Ishikawa (cell line): Measurements from ENCODE around the gene ATP6AP1.

Experiments used
- CEBPB ChIP-seq: IDR thresholded peaks from 2 replicates; pipeline ENCODE4 v1.6.1; 2012
- EP300 ChIP-seq: IDR thresholded peaks from 2 replicates; pipeline ENCODE4 v1.6.1; 2012; ENCODE audit warnings: borderline replicate concordance
- FOXM1 ChIP-seq: IDR thresholded peaks from 2 replicates; pipeline ENCODE4 v1.6.1; 2012; ENCODE audit warnings: low read depth, borderline replicate concordance
- NFIC ChIP-seq: IDR thresholded peaks from 2 replicates; pipeline ENCODE4 v1.6.1; 2012
- RAD21 ChIP-seq: IDR thresholded peaks from 2 replicates; pipeline ENCODE4 v1.6.1; 2012; ENCODE audit warnings: low read depth
- TAF1 ChIP-seq: IDR thresholded peaks from 2 replicates; pipeline ENCODE4 v1.6.1; 2012; ENCODE audit warnings: low read depth, mild to moderate bottlenecking
- TCF12 ChIP-seq: IDR thresholded peaks from 2 replicates; pipeline ENCODE4 v1.6.1; 2012; ENCODE audit warnings: low read depth
- YY1 ChIP-seq: IDR thresholded peaks from 2 replicates; pipeline ENCODE4 v1.6.1; 2012; ENCODE audit warnings: low read depth
- ZBTB7A ChIP-seq: IDR thresholded peaks from 2 replicates; pipeline ENCODE4 v1.6.1; 2012; ENCODE audit warnings: low read depth
- TF ChIP-seq, protein P1 (sequence below): IDR thresholded peaks from 2 replicates; pipeline ENCODE4 v1.6.1; 2012; ENCODE audit warnings: low read depth, mild to moderate bottlenecking
- TF ChIP-seq, protein P2 (sequence below): IDR thresholded peaks from 2 replicates; pipeline ENCODE4 v1.6.1; 2012

DNA sequence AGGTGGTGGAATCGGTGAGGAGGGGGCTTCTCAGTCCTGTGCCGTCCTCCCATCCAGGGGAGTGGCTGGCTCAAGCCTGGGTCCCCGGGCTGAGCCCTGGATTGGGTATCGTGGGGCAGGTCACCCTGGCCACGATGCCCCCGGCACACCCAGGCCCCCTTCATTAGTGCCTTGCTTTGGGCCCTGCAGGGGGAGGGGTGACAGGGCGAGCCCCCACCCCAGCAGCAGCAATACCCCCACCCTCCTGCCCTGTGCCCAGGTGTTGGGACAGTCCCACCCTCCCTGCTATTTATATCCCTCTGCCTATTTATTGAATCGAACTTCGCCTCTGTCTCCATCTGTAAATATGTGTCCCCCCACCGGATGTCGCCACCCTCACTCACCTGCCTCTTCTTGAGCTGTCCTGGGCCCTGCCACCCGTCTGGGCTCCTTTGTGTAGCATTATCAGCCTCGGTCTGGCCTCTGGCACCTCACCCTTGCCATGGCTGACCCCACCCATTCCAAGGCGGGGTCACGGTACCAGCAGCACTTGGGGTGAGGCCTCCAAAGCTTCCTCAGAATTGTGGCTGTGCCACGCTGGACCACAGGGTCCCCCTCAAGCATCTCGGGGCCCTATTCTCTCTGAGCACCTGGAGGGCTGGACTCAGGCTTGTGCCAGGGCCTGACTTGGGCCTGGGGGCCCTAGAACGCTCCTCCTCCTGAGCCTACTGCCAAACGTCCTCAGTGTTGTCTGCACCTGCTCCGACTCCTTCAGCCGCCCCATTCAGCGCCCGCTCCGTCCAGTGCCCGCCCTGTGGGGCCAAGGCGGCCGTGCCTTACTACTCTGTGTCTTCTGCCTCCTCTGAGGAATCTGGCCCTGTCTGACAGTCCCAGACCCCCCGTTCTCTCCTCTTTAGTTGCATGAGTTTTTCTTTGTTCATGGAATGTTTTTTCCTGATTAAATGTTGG, 44.5 kb downstream of the ATP6AP1 start:
- TF ChIP-seq NFIC, result no peak
- TF ChIP-seq ZBTB7A, result no peak
- TF ChIP-seq, protein P1, sequence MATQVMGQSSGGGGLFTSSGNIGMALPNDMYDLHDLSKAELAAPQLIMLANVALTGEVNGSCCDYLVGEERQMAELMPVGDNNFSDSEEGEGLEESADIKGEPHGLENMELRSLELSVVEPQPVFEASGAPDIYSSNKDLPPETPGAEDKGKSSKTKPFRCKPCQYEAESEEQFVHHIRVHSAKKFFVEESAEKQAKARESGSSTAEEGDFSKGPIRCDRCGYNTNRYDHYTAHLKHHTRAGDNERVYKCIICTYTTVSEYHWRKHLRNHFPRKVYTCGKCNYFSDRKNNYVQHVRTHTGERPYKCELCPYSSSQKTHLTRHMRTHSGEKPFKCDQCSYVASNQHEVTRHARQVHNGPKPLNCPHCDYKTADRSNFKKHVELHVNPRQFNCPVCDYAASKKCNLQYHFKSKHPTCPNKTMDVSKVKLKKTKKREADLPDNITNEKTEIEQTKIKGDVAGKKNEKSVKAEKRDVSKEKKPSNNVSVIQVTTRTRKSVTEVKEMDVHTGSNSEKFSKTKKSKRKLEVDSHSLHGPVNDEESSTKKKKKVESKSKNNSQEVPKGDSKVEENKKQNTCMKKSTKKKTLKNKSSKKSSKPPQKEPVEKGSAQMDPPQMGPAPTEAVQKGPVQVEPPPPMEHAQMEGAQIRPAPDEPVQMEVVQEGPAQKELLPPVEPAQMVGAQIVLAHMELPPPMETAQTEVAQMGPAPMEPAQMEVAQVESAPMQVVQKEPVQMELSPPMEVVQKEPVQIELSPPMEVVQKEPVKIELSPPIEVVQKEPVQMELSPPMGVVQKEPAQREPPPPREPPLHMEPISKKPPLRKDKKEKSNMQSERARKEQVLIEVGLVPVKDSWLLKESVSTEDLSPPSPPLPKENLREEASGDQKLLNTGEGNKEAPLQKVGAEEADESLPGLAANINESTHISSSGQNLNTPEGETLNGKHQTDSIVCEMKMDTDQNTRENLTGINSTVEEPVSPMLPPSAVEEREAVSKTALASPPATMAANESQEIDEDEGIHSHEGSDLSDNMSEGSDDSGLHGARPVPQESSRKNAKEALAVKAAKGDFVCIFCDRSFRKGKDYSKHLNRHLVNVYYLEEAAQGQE, result no peak
- TF ChIP-seq TAF1, result no peak
- no peak for TF ChIP-seq TCF12
- TF ChIP-seq CEBPB, result no peak
- no peak for TF ChIP-seq FOXM1
- TF ChIP-seq YY1, result no peak
- TF ChIP-seq EP300, result no peak
- TF ChIP-seq RAD21, result no peak
- TF ChIP-seq, protein P2, sequence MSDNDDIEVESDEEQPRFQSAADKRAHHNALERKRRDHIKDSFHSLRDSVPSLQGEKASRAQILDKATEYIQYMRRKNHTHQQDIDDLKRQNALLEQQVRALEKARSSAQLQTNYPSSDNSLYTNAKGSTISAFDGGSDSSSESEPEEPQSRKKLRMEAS, result no peak
